GM18907 (cell line): ENCODE measurements around the gene CCL19.

Source experiments
- ATAC-seq: cut with Tn5 transposase; IDR thresholded peaks from one replicate; pipeline ENCODE4 v1.9.1; 2021; ENCODE audit warnings: mild to moderate bottlenecking, moderate library complexity; ENCODE audit not compliant: unreplicated experiment

CCL19 gene

DNA sequence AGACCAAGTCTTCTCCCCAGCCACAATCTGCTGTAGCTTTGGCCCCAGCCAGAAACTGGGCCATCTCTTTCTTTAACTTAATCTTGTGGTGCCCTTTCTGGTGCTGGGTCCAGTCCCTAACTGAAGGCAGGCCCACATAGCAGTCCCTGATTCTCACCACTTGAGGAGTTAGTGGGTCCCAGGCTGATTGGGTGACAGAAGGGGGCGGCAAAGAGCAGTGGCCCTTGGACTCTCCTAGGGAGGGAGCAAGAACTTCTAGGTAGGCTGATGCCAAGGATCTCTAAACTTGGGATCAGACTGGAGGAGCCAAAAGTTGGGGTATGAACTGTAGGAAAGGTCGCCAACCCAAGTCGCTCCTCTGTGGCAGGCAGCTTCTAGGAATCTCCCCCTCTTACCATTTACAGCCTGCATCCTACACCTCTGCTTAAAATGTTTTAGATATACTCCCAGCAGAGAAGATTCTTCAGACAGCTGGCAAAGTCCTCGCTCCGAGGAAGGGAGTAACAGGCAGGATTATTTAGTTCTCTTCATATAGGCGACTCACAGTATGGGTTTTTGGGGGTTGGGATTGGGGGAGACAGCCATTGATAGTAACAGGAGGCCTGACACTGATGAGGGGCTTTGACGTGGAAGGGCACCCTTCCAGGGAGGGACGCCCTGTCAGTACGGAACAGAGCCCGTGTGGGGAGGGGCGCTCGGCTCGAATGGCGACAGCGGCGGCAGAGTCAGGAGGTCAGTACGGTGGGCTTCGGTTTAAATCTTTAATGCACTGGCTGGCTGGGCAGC lies 26.6 kb downstream of the CCL19 start:
- peak; percentile 40 for ATAC-seq

DNA sequence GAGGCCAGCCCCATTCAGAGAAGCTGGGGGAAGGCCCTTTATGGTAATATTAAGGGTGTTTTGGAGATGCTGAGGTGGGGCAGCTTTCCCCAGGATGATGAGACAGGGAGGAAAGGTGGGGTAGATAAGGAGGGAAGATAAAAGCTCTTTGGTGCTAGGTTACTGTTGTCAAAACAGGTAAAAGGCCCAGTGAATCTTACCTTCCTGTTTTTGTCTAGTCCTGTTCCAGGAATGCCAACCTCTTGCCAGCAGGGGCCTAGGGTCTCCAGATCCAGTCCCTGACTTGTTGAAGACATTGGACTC lies 27.8 kb downstream of the CCL19 start:
- no peak for ATAC-seq

DNA sequence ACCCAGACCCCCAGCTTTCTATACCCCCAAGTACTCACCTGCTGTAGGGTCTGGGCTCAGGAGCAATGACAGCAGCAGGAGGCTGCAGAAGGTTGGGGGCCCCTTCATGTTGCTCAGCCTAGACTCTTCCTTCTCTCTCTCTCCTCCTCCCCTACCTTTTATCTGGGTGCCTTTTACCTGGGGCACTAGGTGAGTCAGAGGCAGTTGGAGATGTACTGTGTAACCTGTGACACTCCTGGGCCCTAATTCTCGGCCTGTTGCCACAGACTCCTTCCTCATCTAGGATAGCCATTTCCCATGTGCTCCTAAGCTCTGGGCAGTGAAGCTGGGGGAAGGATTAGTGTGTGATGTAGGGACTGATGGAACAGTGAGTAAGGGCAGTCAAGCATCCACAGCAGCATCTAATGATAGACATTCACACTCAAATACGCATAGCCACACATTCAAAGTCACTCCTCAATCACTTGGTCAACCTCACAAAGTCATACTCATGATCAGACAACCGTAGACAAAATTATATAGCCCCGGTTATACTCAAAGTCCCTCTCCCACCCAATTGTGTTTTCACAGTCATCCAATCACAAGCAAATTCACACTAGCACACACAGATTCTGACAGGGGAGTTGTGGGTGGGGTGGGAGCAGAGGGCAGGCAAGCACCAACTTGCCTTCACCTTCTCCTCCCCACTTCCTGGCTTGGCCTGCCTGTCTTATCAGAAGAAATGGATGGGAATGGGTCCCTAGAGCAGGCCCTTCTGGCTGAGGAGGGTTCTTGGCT lies 28.4 kb downstream of the CCL19 start, which contains the start of gene CCL27:
TSS of gene CCL27 (minus strand) at position 132 of the 777 bp plus-strand sequence. CDS start at position 108, 24 bp downstream.
- ATAC-seq = no peak

DNA sequence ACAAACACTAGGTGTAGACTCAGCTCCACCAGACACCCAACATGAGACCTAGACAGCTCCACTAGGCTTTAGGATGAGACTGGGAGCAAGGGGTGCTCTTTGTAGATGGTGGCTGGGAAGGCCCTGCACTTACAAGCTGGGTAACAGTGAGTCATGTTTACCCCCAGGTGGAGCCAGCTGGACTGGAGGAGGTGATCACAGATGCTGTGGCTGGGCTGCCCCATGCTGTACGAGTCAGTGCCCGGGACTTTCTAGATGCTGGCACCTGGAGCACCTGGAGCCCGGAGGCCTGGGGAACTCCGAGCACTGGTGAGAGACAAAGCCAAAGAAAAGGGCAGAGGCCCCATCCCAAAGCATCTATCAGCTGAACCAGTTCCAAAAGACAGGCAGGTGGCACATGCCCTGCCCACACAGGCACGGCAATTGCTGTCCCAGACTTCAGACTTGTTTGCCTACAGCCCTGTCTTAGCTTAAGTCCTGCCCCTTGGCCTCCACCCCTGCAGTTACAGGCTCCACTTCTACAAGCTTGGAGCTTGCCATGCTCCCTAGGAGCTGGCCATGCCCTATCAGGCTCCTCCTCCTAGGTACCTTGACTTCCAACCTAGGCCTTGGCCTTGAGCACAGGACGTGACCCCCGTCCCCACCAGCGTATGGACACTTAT lies 31.4 kb downstream of the CCL19 start:
- ATAC-seq = no peak

DNA sequence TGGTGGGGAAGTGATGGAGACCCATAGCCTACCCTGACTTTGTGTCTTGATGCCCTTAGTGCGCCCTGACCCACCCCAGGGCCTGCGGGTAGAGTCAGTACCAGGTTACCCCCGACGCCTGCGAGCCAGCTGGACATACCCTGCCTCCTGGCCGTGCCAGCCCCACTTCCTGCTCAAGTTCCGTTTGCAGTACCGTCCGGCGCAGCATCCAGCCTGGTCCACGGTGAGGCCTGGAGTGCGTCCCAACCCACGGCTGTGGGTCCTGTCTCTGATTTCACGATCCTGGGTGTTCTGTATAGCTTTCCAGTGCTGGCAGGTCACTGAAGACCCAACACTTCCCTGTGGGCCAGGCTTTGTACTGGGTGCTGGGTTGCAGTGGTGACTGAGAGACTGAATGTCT lies 32.6 kb downstream of the CCL19 start:
- no peak for ATAC-seq

DNA sequence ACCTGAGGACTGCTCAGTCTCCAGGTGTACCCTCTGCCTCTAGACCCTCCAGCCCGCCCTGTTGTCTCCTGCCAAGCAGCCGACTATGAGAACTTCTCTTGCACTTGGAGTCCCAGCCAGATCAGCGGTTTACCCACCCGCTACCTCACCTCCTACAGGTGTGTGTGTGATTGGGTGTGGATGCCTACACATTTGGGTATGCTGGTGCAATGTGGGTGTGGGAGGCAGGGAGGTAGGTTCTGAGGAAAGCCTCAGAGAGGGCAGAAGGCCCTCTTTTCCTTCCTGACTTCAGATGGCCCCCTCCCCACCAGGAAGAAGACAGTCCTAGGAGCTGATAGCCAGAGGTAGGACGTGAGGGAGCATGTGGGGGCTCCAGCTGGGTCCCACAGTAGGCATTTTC lies 34.1 kb downstream of the CCL19 start:
- no peak for ATAC-seq

DNA sequence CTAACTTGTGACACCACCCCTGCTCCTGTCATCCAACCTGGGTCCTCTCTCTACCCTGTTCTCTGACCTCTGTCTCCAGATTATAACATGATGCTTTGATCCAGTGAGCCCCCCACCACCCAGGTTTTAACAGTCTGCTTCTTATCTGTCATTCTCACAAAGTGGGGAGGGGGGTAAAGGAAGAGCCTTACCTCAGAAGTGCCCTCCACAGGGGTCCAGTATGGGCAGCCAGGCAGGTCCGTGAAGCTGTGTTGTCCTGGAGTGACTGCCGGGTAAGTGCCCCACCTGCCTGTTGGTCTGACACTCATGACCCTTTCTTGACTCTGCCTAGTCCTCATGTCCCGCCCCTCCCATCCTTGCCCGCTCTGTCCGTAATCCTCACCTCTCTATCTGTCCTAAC lies 35.7 kb downstream of the CCL19 start:
- no peak for ATAC-seq

DNA sequence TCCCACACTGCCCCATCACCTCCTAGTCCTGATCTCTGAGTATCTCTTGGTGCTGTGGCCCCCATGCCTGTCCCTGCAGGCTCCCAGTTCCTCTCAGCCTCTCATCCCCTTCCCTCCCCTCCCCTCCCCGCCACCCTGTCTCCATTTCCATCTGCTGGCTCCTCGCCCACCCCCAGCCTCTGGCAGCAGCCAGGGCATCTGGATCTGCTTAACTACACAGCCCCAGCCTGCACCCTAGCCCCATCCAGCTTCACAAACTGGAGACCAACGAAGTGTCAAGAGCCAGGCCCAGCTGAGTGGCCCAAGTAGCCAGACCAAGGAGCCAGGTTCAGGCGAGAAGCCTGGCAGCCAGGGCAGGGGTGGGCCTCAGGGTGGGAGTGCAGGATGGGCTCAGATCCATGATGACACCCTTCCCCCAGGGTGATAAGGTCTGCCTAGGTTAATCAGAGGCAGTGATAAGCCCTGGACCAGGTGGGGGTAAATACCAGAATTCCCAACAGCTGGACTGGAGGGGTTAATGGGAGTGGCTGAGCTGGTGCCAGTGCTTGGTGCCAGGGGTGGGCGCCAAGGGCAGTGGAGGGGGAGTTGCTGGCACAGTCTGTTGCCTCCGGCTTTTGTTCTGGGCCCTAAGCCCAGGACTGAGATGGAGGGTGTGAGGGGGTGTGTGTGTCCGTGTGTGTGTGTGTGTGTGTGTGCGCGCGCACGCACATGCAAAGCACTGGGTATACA lies 36.6 kb downstream of the CCL19 start:
- no peak for ATAC-seq

DNA sequence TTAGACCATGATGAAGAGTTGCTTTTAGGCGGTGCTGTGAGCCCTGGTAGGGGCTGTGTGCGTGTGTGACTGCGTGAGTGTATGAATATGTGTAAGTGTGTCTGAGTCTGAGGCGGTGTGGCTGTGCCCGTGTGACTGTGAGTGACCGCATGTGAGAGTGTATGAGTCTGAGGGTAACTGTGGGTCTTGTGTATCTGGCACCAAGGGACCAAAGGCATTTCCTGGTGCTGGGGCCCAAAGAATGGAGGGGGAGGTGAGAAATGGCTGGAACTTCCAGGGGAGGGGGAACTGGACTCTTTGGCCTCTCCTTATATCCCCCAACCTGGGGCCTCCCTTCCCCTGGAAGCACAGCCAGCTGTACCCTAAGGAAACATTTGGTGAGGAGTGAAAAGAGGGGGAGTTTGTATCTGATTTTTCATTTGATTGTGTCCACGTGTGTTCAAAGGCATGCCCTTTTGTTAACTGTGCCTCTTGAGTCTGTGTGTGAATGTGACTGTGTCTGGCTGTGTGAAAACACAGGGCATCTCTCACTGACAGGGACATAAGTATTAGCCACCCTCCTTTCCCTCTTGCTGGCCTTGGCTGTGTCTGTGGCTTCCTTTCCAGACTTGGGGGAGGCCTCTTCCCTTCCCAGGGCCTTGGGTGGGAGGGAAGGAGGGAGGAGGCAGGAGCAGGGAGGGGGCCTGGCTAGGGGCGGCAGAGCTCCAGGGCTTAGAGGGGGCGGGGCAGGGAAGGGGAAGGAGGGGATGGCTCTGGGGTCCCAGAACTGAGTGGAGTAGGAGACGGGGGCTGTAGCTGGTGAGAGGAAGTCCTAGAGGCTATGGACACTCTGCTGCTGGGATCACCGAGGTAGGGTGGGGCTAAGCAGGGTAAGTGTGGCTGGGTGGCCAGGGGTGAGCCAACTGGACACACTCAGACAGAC lies 37.7 kb downstream of the CCL19 start:
- ATAC-seq = no peak

DNA sequence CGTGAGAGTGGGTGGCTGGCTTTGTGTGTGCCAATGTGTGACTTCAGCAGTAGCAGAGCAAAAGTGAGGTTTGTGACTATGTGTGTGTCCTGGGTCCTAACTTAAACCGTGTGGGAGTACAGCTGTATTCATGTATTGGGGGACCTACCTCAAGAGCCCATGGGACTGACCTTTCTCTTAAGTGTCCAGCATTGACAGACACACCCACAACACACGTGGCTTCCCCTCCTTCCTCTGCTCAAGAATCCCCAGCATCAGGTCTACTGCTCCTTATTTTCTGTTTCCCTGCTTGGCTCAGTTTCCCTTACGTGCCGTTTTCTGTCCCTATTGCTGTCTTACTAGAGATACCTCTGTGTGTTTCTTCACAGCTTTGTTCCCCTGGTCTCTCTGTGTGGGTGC lies 38.5 kb downstream of the CCL19 start:
- ATAC-seq = no peak

DNA sequence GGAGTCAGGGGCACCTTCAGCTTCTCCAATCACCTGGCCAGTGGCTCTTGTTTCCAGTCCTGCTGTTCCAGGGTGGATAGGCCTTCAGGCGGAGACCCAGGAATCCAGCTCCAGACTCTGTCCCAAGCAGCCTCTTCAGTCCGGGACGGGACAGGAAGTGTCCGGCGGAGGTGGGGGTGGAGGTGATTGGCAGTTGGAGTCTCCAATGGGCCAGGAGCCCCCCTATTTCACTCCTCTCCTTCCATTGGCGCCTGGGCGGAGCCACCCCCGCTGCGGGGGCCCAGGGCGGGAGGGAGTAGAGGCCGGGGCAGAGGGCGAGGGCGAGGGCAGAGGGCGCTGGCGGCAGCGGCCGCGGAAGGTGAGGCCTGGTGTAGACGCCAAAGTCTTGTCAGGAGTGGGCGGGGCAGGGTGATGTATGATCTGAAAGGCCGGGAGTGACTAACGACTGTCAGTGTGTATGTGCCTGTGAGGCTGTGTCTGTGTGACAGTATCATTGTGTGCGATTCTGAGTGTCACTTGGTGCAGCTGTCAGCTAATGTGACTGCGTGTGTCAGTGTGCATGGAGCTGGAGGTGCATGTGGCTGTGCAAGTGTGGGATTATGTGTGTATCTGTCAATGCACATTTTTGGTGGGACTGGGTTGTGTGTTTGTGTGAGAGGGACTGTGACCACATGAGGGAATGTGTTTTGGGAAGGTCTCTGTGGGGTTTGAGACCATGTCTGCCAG lies 39.0 kb downstream of the CCL19 start, which contains the start of gene IL11RA:
TSS of gene IL11RA (plus strand) at position 310 of the 726 bp plus-strand sequence. CDS start 3,033 bp downstream, outside the sequence.
- ATAC-seq = peak; percentile 46

DNA sequence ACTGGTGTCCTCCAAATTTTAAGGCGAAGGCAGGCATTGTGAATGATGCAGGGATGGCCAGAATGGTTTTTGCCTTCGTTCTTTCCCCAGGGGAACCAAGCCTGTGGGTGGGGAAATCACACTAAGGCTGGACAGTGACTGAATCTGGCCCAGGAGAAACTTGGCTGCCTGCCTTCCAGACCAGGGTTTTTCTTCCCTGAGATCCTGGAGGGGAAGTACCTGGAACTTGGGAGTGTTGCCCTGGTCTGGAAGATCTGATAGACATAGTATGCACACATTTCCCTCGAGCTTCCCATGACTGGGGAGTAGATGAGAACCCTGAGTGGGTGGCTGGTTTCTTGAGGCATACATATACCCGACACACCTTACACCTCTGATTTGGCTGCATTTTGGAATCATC lies 39.8 kb downstream of the CCL19 start:
- no peak for ATAC-seq

DNA sequence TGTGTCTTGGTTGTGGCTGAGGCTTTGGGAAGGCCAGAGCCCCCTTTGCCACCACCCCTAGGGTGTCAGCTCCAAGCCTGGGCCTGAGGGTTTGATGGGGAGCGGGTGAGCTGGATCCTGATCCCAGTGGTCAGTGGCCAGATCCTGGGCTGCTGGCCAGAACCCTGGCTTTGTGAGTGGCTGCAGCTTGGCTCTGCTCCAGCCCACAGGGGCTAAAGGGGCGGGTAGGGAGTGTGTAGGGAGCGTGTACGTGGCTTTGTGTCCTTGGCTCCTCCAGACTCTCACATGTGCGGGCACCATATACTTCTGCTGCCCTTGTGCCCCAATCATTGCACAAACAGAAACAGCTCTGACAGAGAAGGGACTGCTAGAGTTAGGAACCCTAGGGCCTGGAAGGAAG lies 40.3 kb downstream of the CCL19 start:
- ATAC-seq = no peak

DNA sequence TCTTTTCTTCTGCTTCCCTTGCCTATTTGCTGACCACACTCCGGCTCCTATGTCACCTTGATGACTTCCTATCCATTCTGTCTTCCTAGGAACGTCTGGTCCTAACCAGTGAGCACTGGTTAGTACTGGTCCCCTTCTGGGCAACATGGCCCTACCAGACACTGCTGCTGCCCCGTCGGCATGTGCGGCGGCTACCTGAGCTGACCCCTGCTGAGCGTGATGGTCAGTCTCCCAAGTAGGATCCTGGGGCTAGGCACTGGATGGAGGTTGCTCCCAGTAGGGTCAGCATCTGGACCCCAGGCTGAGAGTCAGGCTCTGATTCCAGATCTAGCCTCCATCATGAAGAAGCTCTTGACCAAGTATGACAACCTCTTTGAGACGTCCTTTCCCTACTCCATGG lies 42.4 kb downstream of the CCL19 start:
- ATAC-seq = no peak

DNA sequence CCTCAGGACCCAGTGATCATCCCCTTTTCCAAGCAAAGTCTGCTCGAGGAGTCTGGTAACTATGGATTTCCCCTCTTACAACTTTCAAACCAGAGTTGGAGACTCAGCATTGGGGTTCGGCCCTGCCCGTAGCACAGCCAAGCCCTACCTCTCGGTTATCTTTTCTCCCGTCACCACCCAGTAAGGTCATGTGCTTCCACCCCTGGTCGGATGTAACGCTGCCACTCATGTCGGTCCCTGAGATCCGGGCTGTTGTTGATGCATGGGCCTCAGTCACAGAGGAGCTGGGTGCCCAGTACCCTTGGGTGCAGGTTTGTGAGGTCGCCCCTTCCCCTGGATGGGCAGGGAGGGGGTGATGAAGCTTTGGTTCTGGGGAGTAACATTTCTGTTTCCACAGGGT lies 43.4 kb downstream of the CCL19 start:
- ATAC-seq = no peak

DNA sequence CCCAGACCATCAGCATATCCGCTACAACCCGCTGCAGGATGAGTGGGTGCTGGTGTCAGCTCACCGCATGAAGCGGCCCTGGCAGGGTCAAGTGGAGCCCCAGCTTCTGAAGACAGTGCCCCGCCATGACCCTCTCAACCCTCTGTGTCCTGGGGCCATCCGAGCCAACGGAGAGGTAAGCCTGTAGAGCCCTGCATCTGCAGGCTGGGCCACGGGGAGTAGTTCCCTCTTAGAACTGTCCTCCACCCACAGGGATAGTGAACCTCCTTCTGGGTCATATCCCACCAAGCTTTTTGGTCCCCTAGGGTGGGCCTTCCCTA lies 44.0 kb downstream of the CCL19 start:
- no peak for ATAC-seq

DNA sequence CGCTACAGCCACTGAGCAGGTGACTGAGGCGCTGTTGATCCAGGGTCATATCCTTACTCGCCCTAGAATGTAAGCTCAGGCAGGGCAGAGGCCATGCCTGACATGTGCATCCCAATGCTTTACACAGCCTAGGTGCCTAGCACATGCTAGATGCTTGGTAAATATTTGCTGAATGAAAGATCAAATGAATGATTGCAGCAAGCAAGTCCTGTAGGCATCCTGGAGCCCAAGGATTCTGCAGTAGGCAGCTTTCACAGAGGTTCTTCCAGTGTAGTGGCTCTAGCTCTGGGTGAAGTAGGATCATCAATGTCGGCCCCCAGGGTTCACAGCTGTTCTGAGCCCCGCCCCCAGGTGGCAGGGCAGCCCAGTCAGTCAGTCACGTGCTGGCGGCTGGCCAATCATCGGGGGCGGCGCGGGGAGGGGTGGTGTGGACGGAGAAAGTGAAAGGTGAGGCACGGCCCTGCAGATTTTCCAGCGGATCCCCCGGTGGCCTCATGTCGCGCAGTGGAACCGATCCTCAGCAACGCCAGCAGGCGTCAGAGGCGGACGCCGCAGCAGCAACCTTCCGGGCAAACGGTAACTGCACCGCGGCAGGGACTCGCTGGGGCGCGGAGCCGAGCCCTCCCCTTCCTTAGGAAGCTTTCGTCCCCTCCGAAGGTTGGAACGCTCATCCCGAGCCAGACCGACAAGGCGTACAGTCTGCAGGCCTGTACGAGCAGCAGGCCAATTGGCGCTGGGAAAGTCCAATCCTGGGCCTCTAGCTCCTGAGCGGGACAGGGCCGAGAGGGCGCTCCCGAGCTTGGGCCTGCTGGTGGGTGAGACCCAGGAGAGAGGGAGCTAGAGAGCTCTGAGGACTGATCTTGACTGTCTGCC lies 44.6 kb downstream of the CCL19 start, which contains the start of gene GALT:
TSS of gene GALT (plus strand) at position 465 of the 873 bp plus-strand sequence. CDS start at position 495, 30 bp downstream.
- ATAC-seq = peak; percentile 88

DNA sequence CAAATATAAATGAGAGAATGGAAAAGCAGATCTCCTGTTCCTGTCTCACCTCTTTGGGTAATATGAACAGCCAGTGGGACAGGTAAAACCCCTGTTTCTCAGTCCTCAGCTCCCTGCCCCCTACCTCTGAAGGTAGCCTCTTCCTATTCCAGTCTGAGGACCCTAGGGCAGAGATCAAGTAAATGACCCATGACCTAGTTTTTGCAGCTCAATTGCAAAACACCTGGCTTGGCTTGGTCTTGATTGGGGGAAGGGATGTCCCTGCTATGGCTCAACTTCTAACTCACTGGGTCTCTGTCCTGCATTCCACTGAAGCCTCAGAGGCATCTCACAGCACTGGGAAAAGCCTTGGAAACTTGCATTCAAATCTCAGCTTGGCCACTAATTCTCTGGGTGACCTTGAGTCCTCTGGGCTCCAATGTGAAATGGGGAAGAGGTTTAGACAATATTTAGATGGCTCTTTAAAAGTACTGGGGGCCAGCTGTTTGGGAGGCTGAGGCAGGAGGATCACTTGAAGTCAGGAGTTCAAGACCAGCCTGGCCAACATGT lies 46.2 kb downstream of the CCL19 start:
- ATAC-seq = no peak
